GM13977 (cell line): ENCODE measurements around the gene ATP11A.

Source experiments
- DNase-seq: peaks from one replicate; pipeline ENCODE4 v3.0.0; 2012; ENCODE audit warnings: low spot score
- CTCF ChIP-seq: IDR thresholded peaks from 2 replicates; pipeline ENCODE4 v1.5.1; 2012; ENCODE audit warnings: mild to moderate bottlenecking, control low read depth; ENCODE audit not compliant: insufficient read depth; ENCODE audit errors: extremely low read depth, missing control alignments
- in situ Hi-C: fragments of 300-500 bp; cut with MboI; formaldehyde crosslinking; loops from one replicate; pipeline ENCODE4 v1.12.0; 2022; ENCODE audit warnings: low sequenced_read_pairs, low pct_unique_long_range_greater_than_20kb, mixed read lengths, inconsistent platforms; ENCODE audit not compliant: unreplicated experiment

Gene ATP11A

GRCh38 chr13:112846411-112847115 lies 156.7 kb downstream of the ATP11A start:
- in situ Hi-C loops: no loop called here
- DNase-seq: no peak
- TF ChIP-seq CTCF: no peak

GRCh38 chr13:112849500-112849899 lies 159.7 kb downstream of the ATP11A start:
- DNase-seq: no peak
- no peak for TF ChIP-seq CTCF
- in situ Hi-C loops: no loop called here

GRCh38 chr13:112850273-112850672 lies 160.4 kb downstream of the ATP11A start:
- DNase-seq: no peak
- no peak for TF ChIP-seq CTCF
- in situ Hi-C loops: no loop called here

GRCh38 chr13:112851107-112852038 lies 161.5 kb downstream of the ATP11A start:
- TF ChIP-seq CTCF: no peak
- in situ Hi-C loops: no loop called here
- DNase-seq: no peak

GRCh38 chr13:112852392-112852791 lies 162.6 kb downstream of the ATP11A start:
- no peak for TF ChIP-seq CTCF
- in situ Hi-C loops: no loop called here
- no peak for DNase-seq

GRCh38 chr13:112852808-112853207 lies 163.0 kb downstream of the ATP11A start:
- no peak for DNase-seq
- in situ Hi-C loops: no loop called here
- no peak for TF ChIP-seq CTCF
